NT2/D1 (cell line): ENCODE data around the gene PDK2.

Experiments used
- DNase-seq: peaks from one replicate; pipeline ENCODE4 v3.0.0-alpha.2; 2011; ENCODE audit warnings: low read depth, low spot score
- H3K27me3 ChIP-seq: 2 replicates; pipeline ENCODE4 v1.6.0; 2011; ENCODE audit warnings: mild to moderate bottlenecking; ENCODE audit not compliant: insufficient read length, insufficient read depth
- H3K36me3 ChIP-seq: 2 replicates; pipeline ENCODE4 v1.6.1; 2011; ENCODE audit warnings: mild to moderate bottlenecking, low read length, mixed read lengths; ENCODE audit not compliant: insufficient read depth, insufficient read length
- H3K4me1 ChIP-seq: 2 replicates; pipeline ENCODE4 v1.5.1; 2011; ENCODE audit not compliant: insufficient read depth, insufficient read length
- H3K4me3 ChIP-seq: 2 replicates; pipeline ENCODE4 v1.5.1; 2011; ENCODE audit warnings: low read depth; ENCODE audit not compliant: insufficient read length
- H3K9ac ChIP-seq: 2 replicates; pipeline ENCODE4 v1.6.0; 2011; ENCODE audit warnings: low read depth; ENCODE audit not compliant: insufficient read length
- H3K9me3 ChIP-seq: 2 replicates; pipeline ENCODE4 v1.5.1; 2011; ENCODE audit warnings: mild to moderate bottlenecking, low read length; ENCODE audit not compliant: insufficient read depth
- SUZ12 ChIP-seq: IDR thresholded peaks from 2 replicates; pipeline ENCODE4 v1.6.1; 2011; ENCODE audit not compliant: insufficient read length, insufficient read depth; ENCODE audit errors: extremely low read depth
- YY1 ChIP-seq: IDR thresholded peaks from 2 replicates; pipeline ENCODE4 v1.6.1; 2011; ENCODE audit not compliant: insufficient read length, insufficient read depth
- ZNF274 ChIP-seq: IDR thresholded peaks from 2 replicates; pipeline ENCODE4 v1.6.1; 2011; ENCODE audit warnings: mild to moderate bottlenecking, low read depth, low read length

PDK2 gene

GRCh38 chr17:50097455-50097854 lies 2.3 kb downstream of the PDK2 start:
- no peak for DNase-seq
- H3K9ac ChIP-seq: no peak overlapping the region
- H3K4me1 ChIP-seq: peaks cover 31% of the 10 kb centered on the region
- no peak overlapping the region for H3K4me3 ChIP-seq
- no peaks in the 10 kb centered on the region for H3K36me3 ChIP-seq
- no peaks in the 10 kb centered on the region for H3K9me3 ChIP-seq
- H3K27me3 ChIP-seq: peaks cover 3% of the 10 kb centered on the region
- no peak for TF ChIP-seq ZNF274
- TF ChIP-seq SUZ12: no peak
- no peak for TF ChIP-seq YY1

DNA sequence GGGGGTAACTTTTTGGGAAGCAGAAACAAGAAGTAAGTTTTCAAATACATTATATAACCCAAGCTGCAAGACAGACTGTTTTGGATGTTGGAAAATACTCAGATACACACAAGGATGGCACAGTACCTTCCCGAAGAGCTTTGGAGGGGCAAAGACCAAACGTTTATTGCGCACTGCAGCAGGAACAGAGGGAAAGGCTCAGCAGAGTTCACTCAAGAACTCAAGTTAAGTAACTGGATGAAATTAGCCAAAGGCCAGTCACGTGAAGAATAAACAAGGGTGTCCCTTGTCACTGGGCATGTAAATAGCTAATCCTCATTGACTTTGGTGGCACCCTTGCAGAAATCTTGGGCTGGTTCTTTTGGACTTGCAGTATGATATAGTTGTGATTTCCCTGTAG lies 2.8 kb downstream of the PDK2 start:
- H3K4me3 ChIP-seq: no peak overlapping the region
- H3K4me1 ChIP-seq: peaks cover 33% of the 10 kb centered on the region
- DNase-seq: no peak
- H3K27me3 ChIP-seq: peaks cover 3% of the 10 kb centered on the region
- TF ChIP-seq YY1 (no peak), ZNF274 (no peak), SUZ12 (no peak)
- H3K9me3 ChIP-seq: no peaks in the 10 kb centered on the region
- no peaks in the 10 kb centered on the region for H3K36me3 ChIP-seq
- no peak overlapping the region for H3K9ac ChIP-seq

DNA sequence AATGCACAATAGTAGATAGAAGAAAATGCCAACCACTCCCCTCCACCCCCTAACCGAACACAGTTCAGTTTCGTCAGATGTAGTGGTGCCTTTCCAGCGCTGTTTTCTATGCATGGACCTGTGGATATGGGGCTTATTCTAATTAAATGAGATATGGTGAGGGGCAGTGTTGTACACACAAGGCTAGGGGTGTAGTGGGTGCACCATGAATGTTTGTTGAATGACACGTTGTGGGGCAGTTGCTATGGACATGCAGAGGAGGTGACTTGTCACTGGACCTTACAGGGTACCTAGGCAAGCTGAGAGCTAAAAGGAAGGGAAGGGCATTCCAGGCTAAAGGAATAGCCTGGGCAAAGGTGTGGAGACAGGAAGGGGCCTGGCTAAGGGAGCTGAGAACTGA lies 3.4 kb downstream of the PDK2 start:
- Histone ChIP-seq H3K27me3 (no peaks in the 10 kb centered on the region), H3K9ac (no peak overlapping the region), H3K36me3 (no peaks in the 10 kb centered on the region), H3K4me1 (peaks cover 34% of the 10 kb centered on the region), H3K9me3 (no peaks in the 10 kb centered on the region), H3K4me3 (no peak overlapping the region)
- TF ChIP-seq ZNF274 (no peak), YY1 (no peak), SUZ12 (no peak)
- DNase-seq: no peak

DNA sequence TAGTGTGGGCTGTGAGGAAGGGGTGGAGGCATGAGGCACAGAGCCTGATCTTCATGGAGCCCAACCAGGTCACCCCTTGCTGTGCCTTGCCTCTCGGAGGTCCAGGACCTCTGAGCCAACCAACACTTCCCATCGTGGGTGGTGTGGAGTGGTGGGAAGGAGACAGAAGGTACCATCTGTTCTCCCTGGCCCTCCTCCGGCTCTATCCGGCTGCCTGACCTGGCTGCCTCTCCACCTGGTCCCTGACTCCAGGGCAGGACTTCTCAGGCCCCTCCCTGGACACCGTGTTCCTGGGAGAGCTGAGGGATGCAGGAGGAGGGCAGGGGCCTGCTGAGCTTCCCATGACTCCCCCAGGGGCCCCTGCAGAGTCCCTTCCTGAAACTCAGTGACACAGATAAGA lies 3.9 kb downstream of the PDK2 start:
- Histone ChIP-seq H3K4me3 (no peak overlapping the region), H3K9me3 (no peaks in the 10 kb centered on the region), H3K36me3 (no peaks in the 10 kb centered on the region), H3K4me1 (peaks cover 34% of the 10 kb centered on the region), H3K9ac (peak overlapping the region; percentile 24), H3K27me3 (no peaks in the 10 kb centered on the region)
- TF ChIP-seq SUZ12: no peak
- no peak for DNase-seq

DNA sequence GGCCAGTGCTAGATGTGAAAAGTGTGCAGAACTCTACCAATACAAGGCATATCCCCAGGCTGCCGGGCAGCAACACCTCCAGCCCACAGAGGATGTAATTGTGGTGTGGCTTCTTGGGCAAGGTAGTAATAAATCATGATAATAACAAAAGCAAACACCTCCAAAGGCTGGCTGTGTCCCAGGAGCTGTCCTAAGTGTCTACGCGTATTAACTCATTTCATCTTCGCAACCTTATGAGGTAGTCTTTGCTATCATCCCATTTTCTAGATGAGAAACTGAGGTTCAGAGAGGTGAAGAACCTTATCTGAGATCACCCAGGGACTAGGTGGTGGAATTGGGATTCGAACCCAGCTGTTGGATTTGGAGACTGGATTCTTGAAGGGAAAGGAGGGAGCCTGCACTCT lies 5.3 kb downstream of the PDK2 start:
- H3K9ac ChIP-seq: no peak overlapping the region
- no peak overlapping the region for H3K4me3 ChIP-seq
- no peak for DNase-seq
- H3K27me3 ChIP-seq: no peaks in the 10 kb centered on the region
- no peaks in the 10 kb centered on the region for H3K9me3 ChIP-seq
- no peaks in the 10 kb centered on the region for H3K36me3 ChIP-seq
- TF ChIP-seq YY1 (no peak), SUZ12 (no peak), ZNF274 (no peak)
- H3K4me1 ChIP-seq: peaks cover 34% of the 10 kb centered on the region

DNA sequence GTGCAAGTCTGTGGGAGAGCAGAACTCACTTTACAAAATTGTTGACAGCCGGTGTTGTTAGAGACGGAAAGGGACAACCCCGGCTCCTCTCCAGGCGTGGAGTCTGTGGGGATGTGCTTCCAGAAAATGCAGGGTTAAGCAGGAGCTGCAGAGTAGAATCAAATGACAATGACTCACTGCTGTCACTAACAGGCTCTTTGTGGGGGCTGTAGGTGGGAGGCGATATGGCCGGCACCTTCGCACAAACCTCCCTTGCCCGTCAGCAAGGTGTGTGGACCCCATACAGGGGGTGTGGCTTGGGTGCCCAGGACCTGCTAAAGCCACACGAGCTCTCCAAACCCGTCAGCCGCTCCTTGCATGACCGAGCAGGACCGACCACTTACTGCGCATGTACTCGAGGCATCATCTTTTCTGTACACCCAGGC lies 5.8 kb downstream of the PDK2 start:
- peak overlapping the region; percentile 25 for H3K4me3 ChIP-seq
- H3K9me3 ChIP-seq: no peaks in the 10 kb centered on the region
- H3K27me3 ChIP-seq: no peaks in the 10 kb centered on the region
- H3K4me1 ChIP-seq: peaks cover 32% of the 10 kb centered on the region
- no peaks in the 10 kb centered on the region for H3K36me3 ChIP-seq
- peak overlapping the region; percentile 63 for H3K9ac ChIP-seq
- no peak for DNase-seq
- TF ChIP-seq SUZ12: no peak
- TF ChIP-seq YY1: no peak
- TF ChIP-seq ZNF274: no peak

GRCh38 chr17:50101346-50102163 lies 6.4 kb downstream of the PDK2 start:
- peaks cover 3% of the 10 kb centered on the region for H3K36me3 ChIP-seq
- H3K27me3 ChIP-seq: no peaks in the 10 kb centered on the region
- peaks cover 27% of the 10 kb centered on the region for H3K4me1 ChIP-seq

More at GRCh38 chr17:50101346-50102163, 6.4 kb downstream of the PDK2 start:
- DNase-seq: no peak
- Histone ChIP-seq H3K9ac (peak overlapping the region; percentile 63), H3K4me3 (peak overlapping the region; percentile 25), H3K9me3 (no peaks in the 10 kb centered on the region)
- no peak for TF ChIP-seq SUZ12
